ENCODE results near the gene GLB1L.
A peak's percentile ranks its signal among the peaks of the same experiment; 100 is the strongest.

GLB1L gene

DNA sequence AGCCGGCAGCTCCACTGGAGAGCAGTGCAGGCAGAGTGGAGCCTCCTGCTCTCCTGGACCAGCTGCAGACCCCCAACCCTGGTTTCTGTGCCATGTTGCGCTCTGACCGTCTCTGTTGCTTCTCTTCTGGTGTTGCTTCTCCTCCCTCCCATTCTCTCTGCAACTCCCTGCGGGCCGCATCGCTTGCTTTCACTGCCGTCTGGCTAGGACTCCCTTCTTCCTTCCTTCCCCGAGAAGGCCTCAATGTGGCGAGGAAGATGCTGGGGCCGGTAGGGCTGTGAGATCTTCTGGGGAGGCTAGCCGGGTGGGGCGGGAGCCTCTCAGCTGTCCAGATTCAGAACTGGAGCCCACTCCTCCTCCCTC lies 40.1 kb upstream of the GLB1L start:
- TF ChIP-seq, protein P1, sequence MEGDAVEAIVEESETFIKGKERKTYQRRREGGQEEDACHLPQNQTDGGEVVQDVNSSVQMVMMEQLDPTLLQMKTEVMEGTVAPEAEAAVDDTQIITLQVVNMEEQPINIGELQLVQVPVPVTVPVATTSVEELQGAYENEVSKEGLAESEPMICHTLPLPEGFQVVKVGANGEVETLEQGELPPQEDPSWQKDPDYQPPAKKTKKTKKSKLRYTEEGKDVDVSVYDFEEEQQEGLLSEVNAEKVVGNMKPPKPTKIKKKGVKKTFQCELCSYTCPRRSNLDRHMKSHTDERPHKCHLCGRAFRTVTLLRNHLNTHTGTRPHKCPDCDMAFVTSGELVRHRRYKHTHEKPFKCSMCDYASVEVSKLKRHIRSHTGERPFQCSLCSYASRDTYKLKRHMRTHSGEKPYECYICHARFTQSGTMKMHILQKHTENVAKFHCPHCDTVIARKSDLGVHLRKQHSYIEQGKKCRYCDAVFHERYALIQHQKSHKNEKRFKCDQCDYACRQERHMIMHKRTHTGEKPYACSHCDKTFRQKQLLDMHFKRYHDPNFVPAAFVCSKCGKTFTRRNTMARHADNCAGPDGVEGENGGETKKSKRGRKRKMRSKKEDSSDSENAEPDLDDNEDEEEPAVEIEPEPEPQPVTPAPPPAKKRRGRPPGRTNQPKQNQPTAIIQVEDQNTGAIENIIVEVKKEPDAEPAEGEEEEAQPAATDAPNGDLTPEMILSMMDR (IDR thresholded peaks at IDR 0.05), result no peak
- no peak for TF ChIP-seq ZFX (IDR thresholded peaks at IDR 0.05; ENCODE audit: borderline replicate concordance)
- H3K27ac ChIP-seq, result no peak overlapping the region

DNA sequence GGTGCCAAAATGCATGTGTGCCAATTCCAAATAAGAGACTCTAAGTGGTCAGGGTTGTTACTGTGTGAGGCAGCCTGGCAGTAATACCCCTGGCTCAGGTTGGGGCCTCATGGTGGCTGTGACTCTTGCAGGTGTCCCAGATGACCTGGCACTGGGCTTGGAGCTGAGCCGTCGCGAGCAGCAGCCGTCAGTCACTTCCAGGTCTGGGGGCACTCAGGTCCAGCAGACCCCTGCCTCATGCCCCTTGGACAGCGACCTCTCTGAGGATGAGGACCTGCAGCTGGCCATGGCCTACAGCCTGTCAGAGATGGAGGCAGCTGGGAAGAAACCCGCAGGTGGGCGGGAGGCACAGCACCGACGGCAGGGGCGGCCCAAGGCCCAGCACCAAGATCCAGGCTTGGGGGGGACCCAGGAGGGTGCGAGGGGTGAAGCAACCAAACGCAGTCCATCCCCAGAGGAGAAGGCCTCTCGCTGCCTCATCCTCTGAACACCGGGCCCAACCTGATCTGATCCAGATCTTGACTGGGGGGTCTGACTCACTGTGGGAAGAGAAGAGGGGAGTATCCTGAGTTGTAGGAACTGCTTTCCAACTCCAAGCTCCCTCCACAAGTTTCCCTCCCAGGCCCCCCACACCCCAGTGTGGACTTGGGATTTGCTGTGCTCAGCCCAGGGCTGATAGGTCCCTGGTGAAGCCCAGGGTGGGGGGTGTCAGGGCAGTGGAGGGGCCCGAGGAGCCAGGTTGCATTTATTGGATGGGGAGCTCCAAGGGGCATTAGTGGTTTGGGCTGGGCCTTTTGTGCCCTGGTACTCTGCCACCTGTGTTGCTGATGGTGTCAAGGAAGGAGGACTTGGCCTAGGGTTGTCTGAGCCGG lies 39.5 kb upstream of the GLB1L start:
- no peak overlapping the region for H3K27ac ChIP-seq
- TF ChIP-seq ZFX (IDR thresholded peaks at IDR 0.05; ENCODE audit: borderline replicate concordance), result no peak
- TF ChIP-seq, protein P1 (IDR thresholded peaks at IDR 0.05), result no peak

DNA sequence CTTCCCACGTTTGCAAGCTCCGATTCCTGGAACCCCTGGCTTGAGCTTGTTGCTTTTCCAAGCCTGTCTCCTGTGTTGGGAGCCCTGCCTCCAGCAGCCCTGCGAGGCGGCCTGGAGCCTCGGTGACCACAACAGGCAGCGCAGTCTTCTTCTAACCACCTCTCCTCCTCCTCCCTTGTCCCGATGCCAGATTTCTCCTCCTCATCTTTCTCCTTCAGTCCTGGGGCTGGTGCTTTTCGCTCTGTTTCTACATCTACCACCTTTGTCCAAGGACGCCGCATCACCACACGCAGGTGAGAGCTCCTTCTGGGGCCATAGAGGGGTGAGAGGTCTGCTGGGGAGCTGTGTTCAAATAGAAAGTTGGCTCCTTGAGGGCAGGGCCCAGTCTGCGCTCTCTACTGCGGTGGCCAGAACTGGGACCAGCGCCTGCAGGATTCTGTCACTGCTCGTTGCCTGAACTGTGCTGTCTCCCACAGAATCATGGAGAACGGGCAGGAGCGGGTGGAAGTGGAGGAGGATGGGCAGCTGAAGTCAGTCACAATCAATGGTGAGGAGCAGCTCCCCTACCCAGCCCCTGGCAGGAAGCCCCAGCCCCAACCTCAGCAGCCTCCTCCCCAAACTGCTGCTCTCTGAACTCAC lies 37.8 kb upstream of the GLB1L start:
- H3K27ac ChIP-seq, result no peak overlapping the region
- TF ChIP-seq, protein P1 (IDR thresholded peaks at IDR 0.05), result no peak
- no peak for TF ChIP-seq ZFX (IDR thresholded peaks at IDR 0.05; ENCODE audit: borderline replicate concordance)

DNA sequence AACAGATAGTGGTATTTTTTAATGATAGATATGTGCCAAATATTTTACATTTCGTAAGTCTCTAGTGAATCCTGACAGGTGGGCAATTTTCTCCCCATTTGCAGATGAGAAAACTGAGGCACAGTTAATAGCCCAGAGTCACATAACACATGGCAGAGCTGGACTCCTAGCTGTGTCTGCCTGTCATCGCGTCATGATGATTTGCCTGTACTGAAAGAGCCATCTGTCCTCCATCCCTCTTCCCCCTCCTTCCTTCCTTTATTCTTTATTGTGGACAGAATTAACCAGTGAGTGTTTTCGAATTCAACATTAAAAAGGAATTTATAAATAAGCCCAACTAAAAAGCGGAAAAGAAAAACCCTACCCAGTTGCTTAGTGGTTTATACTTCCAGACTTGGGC lies 37.1 kb upstream of the GLB1L start:
- no peak for TF ChIP-seq ZFX (IDR thresholded peaks at IDR 0.05; ENCODE audit: borderline replicate concordance)
- TF ChIP-seq, protein P1 (IDR thresholded peaks at IDR 0.05), result no peak
- no peak overlapping the region for H3K27ac ChIP-seq

DNA sequence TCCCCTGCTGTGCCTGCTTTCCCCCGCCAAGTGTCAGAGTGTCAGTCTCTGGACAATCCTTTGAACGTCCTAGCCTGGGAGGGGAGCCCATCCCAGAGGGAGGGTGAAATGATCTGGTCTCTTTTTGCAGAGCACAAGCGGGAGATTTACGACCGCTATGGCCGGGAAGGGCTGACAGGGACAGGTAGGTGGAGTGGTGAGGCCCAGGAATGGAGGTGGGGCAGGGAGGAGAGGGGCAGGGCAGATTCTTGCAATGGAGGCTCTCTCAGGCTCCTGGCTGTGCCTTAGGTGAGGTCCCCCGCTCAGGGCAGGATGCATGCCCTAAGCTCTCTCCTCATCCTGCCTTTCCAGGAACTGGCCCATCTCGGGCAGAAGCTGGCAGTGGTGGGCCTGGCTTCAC lies 36.3 kb upstream of the GLB1L start:
- H3K27ac ChIP-seq, result no peak overlapping the region

DNA sequence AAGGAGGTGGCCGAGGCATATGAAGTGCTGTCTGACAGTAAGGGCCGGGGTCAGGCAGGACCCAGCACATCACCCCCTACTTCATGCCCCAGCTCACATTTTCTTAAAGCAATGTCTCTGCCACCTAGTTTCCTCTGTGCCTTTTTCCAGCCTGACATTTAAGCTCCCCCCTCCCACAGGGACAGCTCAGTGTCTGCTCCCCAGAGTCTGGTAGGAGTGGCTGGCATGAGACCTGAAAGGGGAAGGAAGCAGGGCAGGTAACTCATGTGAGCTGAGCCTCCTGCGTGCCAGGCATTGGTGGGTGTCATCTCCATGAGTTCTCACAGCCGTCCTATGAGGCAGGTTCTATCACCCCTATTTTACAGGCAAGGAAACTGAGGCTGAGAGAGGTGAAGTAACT lies 35.4 kb upstream of the GLB1L start:
- TF ChIP-seq, protein P1 (IDR thresholded peaks at IDR 0.05), result no peak
- no peak for TF ChIP-seq ZFX (IDR thresholded peaks at IDR 0.05; ENCODE audit: borderline replicate concordance)
- H3K27ac ChIP-seq, result no peak overlapping the region

More for the DNA sequence above, 36.3 kb upstream of the GLB1L start:
- TF ChIP-seq, protein P1 (IDR thresholded peaks at IDR 0.05), result no peak
- TF ChIP-seq ZFX (IDR thresholded peaks at IDR 0.05; ENCODE audit: borderline replicate concordance), result no peak

DNA sequence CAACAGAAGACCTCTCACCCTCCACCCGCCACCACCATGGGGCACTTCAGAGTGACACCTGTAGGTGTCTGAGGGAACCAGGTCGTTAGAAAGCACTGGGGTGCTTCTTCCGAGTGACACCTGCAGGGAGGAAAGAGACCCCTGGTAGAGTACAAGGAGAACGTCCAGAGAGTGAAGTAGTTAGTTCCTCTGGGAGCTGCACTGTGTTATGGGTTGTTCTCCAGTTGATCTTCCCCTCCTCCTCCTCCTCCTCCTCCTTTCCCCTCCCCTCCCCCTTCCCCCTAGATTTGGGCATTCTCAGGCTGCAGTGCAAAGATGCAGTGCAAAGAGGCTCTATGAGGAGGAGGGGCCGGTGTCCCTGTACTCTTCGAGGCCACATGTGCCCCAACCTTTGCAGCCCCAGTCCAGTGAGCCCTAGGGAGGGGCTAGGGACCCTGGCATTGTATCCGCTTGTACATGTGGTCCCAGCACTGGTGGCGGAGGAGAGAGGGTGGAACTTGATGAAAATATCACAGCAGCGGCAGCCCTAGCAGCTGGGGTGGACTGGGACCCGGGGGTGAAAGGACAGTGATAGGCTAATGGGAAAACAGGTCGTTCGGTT lies 34.8 kb upstream of the GLB1L start:
- peak overlapping the region; percentile 74 for H3K27ac ChIP-seq
- TF ChIP-seq, protein P1 (IDR thresholded peaks at IDR 0.05), result no peak
- TF ChIP-seq ZFX (IDR thresholded peaks at IDR 0.05; ENCODE audit: borderline replicate concordance), result no peak

Measured in 22Rv1 (cell line).